Karpas-422 (cell line): ENCODE results near the gene COL4A2. TPM values are rescaled to one million over a fixed set of nuclear protein-coding genes. Genes with fewer than 3 reads are reported as not detected.

Experiments
- DNase-seq: peaks from one replicate; pipeline ENCODE4 v3.0.0-alpha.2; 2015
- H2AFZ ChIP-seq: fragments of 200-600 bp; sonication (generic); 2 replicates; pipeline ENCODE4 v1.6.1; 2014; ENCODE audit warnings: antibody characterized with exemption, low read length, mixed read lengths
- H3K27ac ChIP-seq: fragments of 200-600 bp; sonication (generic); 2 replicates; pipeline ENCODE4 v1.5.1; 2014; ENCODE audit warnings: mild to moderate bottlenecking, low read length, moderate library complexity
- H3K27me3 ChIP-seq: fragments of 200-600 bp; sonication (generic); 2 replicates; pipeline ENCODE4 v1.6.1; 2014; ENCODE audit warnings: low read length, mixed read lengths
- H3K36me3 ChIP-seq: fragments of 200-600 bp; sonication (generic); 2 replicates; pipeline ENCODE4 v1.6.1; 2014; ENCODE audit warnings: low read length, mixed read lengths; ENCODE audit not compliant: insufficient read depth
- H3K4me1 ChIP-seq: fragments of 200-600 bp; sonication (generic); 2 replicates; pipeline ENCODE4 v1.6.1; 2014; ENCODE audit warnings: mild to moderate bottlenecking, low read length, mixed read lengths
- H3K4me2 ChIP-seq: fragments of 200-600 bp; sonication (generic); 2 replicates; pipeline ENCODE4 v1.6.1; 2014; ENCODE audit warnings: low read length, low read depth, mild to moderate bottlenecking; ENCODE audit not compliant: poor library complexity, severe bottlenecking
- H3K4me3 ChIP-seq: fragments of 200-600 bp; sonication (generic); 2 replicates; pipeline ENCODE4 v1.5.1; 2014; ENCODE audit warnings: mild to moderate bottlenecking, antibody characterized with exemption, low read length, mixed read lengths
- H3K79me2 ChIP-seq: fragments of 200-600 bp; sonication (generic); 2 replicates; pipeline ENCODE4 v1.6.1; 2014; ENCODE audit warnings: mild to moderate bottlenecking, low read length, mixed read lengths
- H3K9ac ChIP-seq: fragments of 200-600 bp; sonication (generic); 2 replicates; pipeline ENCODE4 v1.6.0; 2014; ENCODE audit warnings: low read length
- H3K9me2 ChIP-seq: fragments of 200-600 bp; sonication (generic), shearing (Covaris generic); replicated peaks from 2 replicates; pipeline ENCODE4 v1.6.0; 2014; ENCODE audit warnings: mild to moderate bottlenecking, low read length, moderate library complexity; ENCODE audit not compliant: insufficient read depth
- H3K9me3 ChIP-seq: fragments of 300-700, 200-600 bp; sonication (generic); 2 replicates; pipeline ENCODE4 v1.6.1; 2014; ENCODE audit warnings: low read length, mixed read lengths
- H4K20me1 ChIP-seq: fragments of 200-600 bp; sonication (generic); 2 replicates; pipeline ENCODE4 v1.6.1; 2014; ENCODE audit warnings: mild to moderate bottlenecking, antibody characterized with exemption, low read length, low read depth; ENCODE audit not compliant: insufficient read depth
- total RNA-seq: library from RNA; depleted of rRNA; stranded (reverse); fragments of >200 nt; shearing (Covaris generic); gene quantifications from 2 replicates; pipeline ENCODE4 v1.2.3, GENCODE V29; 2014; ENCODE audit warnings: low replicate concordance

The COL4A2 gene
- total RNA-seq, 1 experiment from 2014 or later, result not detected

GRCh38 chr13:110329258-110329657 is 22.2 kb downstream of the COL4A2 start:
- H3K79me2 ChIP-seq, result no peaks in the 10 kb centered on the region
- no peak overlapping the region for H3K27ac ChIP-seq
- H3K4me3 ChIP-seq, result no peak overlapping the region
- H3K9ac ChIP-seq, result no peak overlapping the region
- H3K9me3 ChIP-seq, result no peaks in the 10 kb centered on the region
- no peaks in the 10 kb centered on the region for H3K4me1 ChIP-seq
- no peaks in the 10 kb centered on the region for H3K9me2 ChIP-seq
- no peak for DNase-seq
- no peak overlapping the region for H2AFZ ChIP-seq
- no peaks in the 10 kb centered on the region for H4K20me1 ChIP-seq
- H3K27me3 ChIP-seq, result no peaks in the 10 kb centered on the region
- no peak overlapping the region for H3K4me2 ChIP-seq
- H3K36me3 ChIP-seq, result no peaks in the 10 kb centered on the region

- H2AFZ ChIP-seq, result no peak overlapping the region
- no peaks in the 10 kb centered on the region for H3K9me2 ChIP-seq
- H3K9me3 ChIP-seq, result no peaks in the 10 kb centered on the region
- no peaks in the 10 kb centered on the region for H4K20me1 ChIP-seq
- no peak overlapping the region for H3K4me3 ChIP-seq
- no peak overlapping the region for H3K4me2 ChIP-seq
- no peaks in the 10 kb centered on the region for H3K27me3 ChIP-seq
- no peaks in the 10 kb centered on the region for H3K36me3 ChIP-seq
- no peaks in the 10 kb centered on the region for H3K79me2 ChIP-seq
- H3K27ac ChIP-seq, result no peak overlapping the region
- no peak overlapping the region for H3K9ac ChIP-seq
- no peak for DNase-seq
- H3K4me1 ChIP-seq, result no peaks in the 10 kb centered on the region
Measured at GRCh38 chr13:110329798-110330461, 22.8 kb downstream of the COL4A2 start.

GRCh38 chr13:110330491-110331011 is 23.5 kb downstream of the COL4A2 start:
- Histone ChIP-seq H3K79me2 (no peaks in the 10 kb centered on the region), H3K9me3 (no peaks in the 10 kb centered on the region), H3K27ac (no peak overlapping the region), H3K9me2 (no peaks in the 10 kb centered on the region), H3K27me3 (no peaks in the 10 kb centered on the region), H3K4me1 (no peaks in the 10 kb centered on the region), H2AFZ (no peak overlapping the region), H3K4me2 (no peak overlapping the region), H3K9ac (no peak overlapping the region), H4K20me1 (no peaks in the 10 kb centered on the region), H3K36me3 (no peaks in the 10 kb centered on the region), H3K4me3 (no peak overlapping the region)
- DNase-seq, result no peak

- no peak overlapping the region for H3K4me3 ChIP-seq
- H3K4me1 ChIP-seq, result no peaks in the 10 kb centered on the region
- H3K36me3 ChIP-seq, result no peaks in the 10 kb centered on the region
- no peaks in the 10 kb centered on the region for H3K9me2 ChIP-seq
- H3K79me2 ChIP-seq, result no peaks in the 10 kb centered on the region
- DNase-seq, result no peak
- H3K9ac ChIP-seq, result no peak overlapping the region
- H3K27me3 ChIP-seq, result no peaks in the 10 kb centered on the region
- H3K4me2 ChIP-seq, result no peak overlapping the region
- H3K9me3 ChIP-seq, result no peaks in the 10 kb centered on the region
- H4K20me1 ChIP-seq, result no peaks in the 10 kb centered on the region
- H2AFZ ChIP-seq, result no peak overlapping the region
- H3K27ac ChIP-seq, result no peak overlapping the region
Measured at GRCh38 chr13:110331362-110331761, 24.3 kb downstream of the COL4A2 start.

GRCh38 chr13:110332750-110333149 is 25.7 kb downstream of the COL4A2 start:
- Histone ChIP-seq H3K9me3 (no peaks in the 10 kb centered on the region), H3K4me3 (no peak overlapping the region), H3K9me2 (no peaks in the 10 kb centered on the region), H3K36me3 (no peaks in the 10 kb centered on the region), H4K20me1 (no peaks in the 10 kb centered on the region), H3K9ac (no peak overlapping the region), H3K79me2 (no peaks in the 10 kb centered on the region), H3K4me1 (no peaks in the 10 kb centered on the region), H3K27me3 (no peaks in the 10 kb centered on the region), H3K4me2 (no peak overlapping the region), H3K27ac (no peak overlapping the region), H2AFZ (no peak overlapping the region)
- DNase-seq, result no peak

- no peaks in the 10 kb centered on the region for H4K20me1 ChIP-seq
- no peaks in the 10 kb centered on the region for H3K36me3 ChIP-seq
- H3K27ac ChIP-seq, result no peak overlapping the region
- H3K4me2 ChIP-seq, result no peak overlapping the region
- no peaks in the 10 kb centered on the region for H3K9me2 ChIP-seq
- no peaks in the 10 kb centered on the region for H3K4me1 ChIP-seq
- H2AFZ ChIP-seq, result no peak overlapping the region
- no peaks in the 10 kb centered on the region for H3K9me3 ChIP-seq
- no peaks in the 10 kb centered on the region for H3K79me2 ChIP-seq
- H3K4me3 ChIP-seq, result no peak overlapping the region
- no peaks in the 10 kb centered on the region for H3K27me3 ChIP-seq
- H3K9ac ChIP-seq, result no peak overlapping the region
- no peak for DNase-seq
Measured at GRCh38 chr13:110333837-110334236, 26.8 kb downstream of the COL4A2 start.

GRCh38 chr13:110334256-110334655 is 27.2 kb downstream of the COL4A2 start:
- no peaks in the 10 kb centered on the region for H4K20me1 ChIP-seq
- no peak overlapping the region for H3K4me2 ChIP-seq
- no peaks in the 10 kb centered on the region for H3K36me3 ChIP-seq
- DNase-seq, result no peak
- H3K9ac ChIP-seq, result no peak overlapping the region
- no peaks in the 10 kb centered on the region for H3K9me2 ChIP-seq
- no peak overlapping the region for H2AFZ ChIP-seq
- H3K9me3 ChIP-seq, result no peaks in the 10 kb centered on the region
- no peaks in the 10 kb centered on the region for H3K79me2 ChIP-seq
- no peak overlapping the region for H3K27ac ChIP-seq
- H3K27me3 ChIP-seq, result no peaks in the 10 kb centered on the region
- H3K4me3 ChIP-seq, result no peak overlapping the region
- no peaks in the 10 kb centered on the region for H3K4me1 ChIP-seq

- H3K9ac ChIP-seq, result no peak overlapping the region
- H3K27me3 ChIP-seq, result no peaks in the 10 kb centered on the region
- no peaks in the 10 kb centered on the region for H4K20me1 ChIP-seq
- no peak overlapping the region for H2AFZ ChIP-seq
- DNase-seq, result no peak
- no peaks in the 10 kb centered on the region for H3K9me3 ChIP-seq
- no peaks in the 10 kb centered on the region for H3K36me3 ChIP-seq
- H3K9me2 ChIP-seq, result no peaks in the 10 kb centered on the region
- H3K27ac ChIP-seq, result no peak overlapping the region
- H3K4me2 ChIP-seq, result no peak overlapping the region
- no peaks in the 10 kb centered on the region for H3K79me2 ChIP-seq
- no peak overlapping the region for H3K4me3 ChIP-seq
- no peaks in the 10 kb centered on the region for H3K4me1 ChIP-seq
Measured at GRCh38 chr13:110334841-110335490, 27.9 kb downstream of the COL4A2 start.
